Ishikawa (cell line): ENCODE measurements around the gene PACSIN1.

Experiments
- CEBPB ChIP-seq: IDR thresholded peaks from 2 replicates; pipeline ENCODE4 v1.6.1; 2012
- CREB1 ChIP-seq: IDR thresholded peaks from 2 replicates; pipeline ENCODE4 v1.6.1; 2012; ENCODE audit warnings: low read depth
- EGR1 ChIP-seq: IDR thresholded peaks from 2 replicates; pipeline ENCODE4 v1.6.1; 2012
- EP300 ChIP-seq: IDR thresholded peaks from 2 replicates; pipeline ENCODE4 v1.6.1; 2012; ENCODE audit warnings: borderline replicate concordance
- FOXM1 ChIP-seq: IDR thresholded peaks from 2 replicates; pipeline ENCODE4 v1.6.1; 2012; ENCODE audit warnings: low read depth, borderline replicate concordance
- MAX ChIP-seq: IDR thresholded peaks from 2 replicates; pipeline ENCODE4 v1.6.1; 2012
- NFIC ChIP-seq: IDR thresholded peaks from 2 replicates; pipeline ENCODE4 v1.6.1; 2012
- RAD21 ChIP-seq: IDR thresholded peaks from 2 replicates; pipeline ENCODE4 v1.6.1; 2012; ENCODE audit warnings: low read depth
- REST ChIP-seq: IDR thresholded peaks from 2 replicates; pipeline ENCODE4 v1.6.1; 2012; ENCODE audit warnings: low read depth, mild to moderate bottlenecking
- TAF1 ChIP-seq: IDR thresholded peaks from 2 replicates; pipeline ENCODE4 v1.6.1; 2012; ENCODE audit warnings: low read depth, mild to moderate bottlenecking
- TCF12 ChIP-seq: IDR thresholded peaks from 2 replicates; pipeline ENCODE4 v1.6.1; 2012; ENCODE audit warnings: low read depth
- TEAD4 ChIP-seq: IDR thresholded peaks from 2 replicates; pipeline ENCODE4 v1.6.1; 2012
- USF1 ChIP-seq: IDR thresholded peaks from 2 replicates; pipeline ENCODE4 v1.6.1; 2012
- YY1 ChIP-seq: IDR thresholded peaks from 2 replicates; pipeline ENCODE4 v1.6.1; 2012; ENCODE audit warnings: low read depth
- ZBTB7A ChIP-seq: IDR thresholded peaks from 2 replicates; pipeline ENCODE4 v1.6.1; 2012; ENCODE audit warnings: low read depth

The PACSIN1 gene

GRCh38 chr6:34484391-34484790, 18.5 kb downstream of the PACSIN1 start:
- TF ChIP-seq YY1 (no peak), TAF1 (no peak)

- TF ChIP-seq TCF12 (no peak), CEBPB (no peak), RAD21 (no peak), FOXM1 (no peak)
Measured at GRCh38 chr6:34484899-34485298, 19.0 kb downstream of the PACSIN1 start.

- TF ChIP-seq YY1, result no peak
- TF ChIP-seq CREB1, result no peak
- no peak for TF ChIP-seq EP300
- no peak for TF ChIP-seq NFIC
- no peak for TF ChIP-seq MAX
- TF ChIP-seq ZBTB7A, result no peak
- no peak for TF ChIP-seq USF1
- TF ChIP-seq FOXM1, result no peak
- no peak for TF ChIP-seq TEAD4
- TF ChIP-seq EGR1, result no peak
- no peak for TF ChIP-seq RAD21
- no peak for TF ChIP-seq TAF1
Measured at GRCh38 chr6:34485321-34486060, 19.6 kb downstream of the PACSIN1 start.

GRCh38 chr6:34486106-34486740, 20.3 kb downstream of the PACSIN1 start:
- TF ChIP-seq REST (no peak), CEBPB (no peak), TEAD4 (no peak), EGR1 (no peak), YY1 (no peak), RAD21 (no peak), CREB1 (no peak), TAF1 (no peak), EP300 (no peak), FOXM1 (no peak)

GRCh38 chr6:34487536-34487935, 21.7 kb downstream of the PACSIN1 start:
- TF ChIP-seq CEBPB, result no peak
- TF ChIP-seq ZBTB7A, result no peak
- TF ChIP-seq USF1, result no peak
- no peak for TF ChIP-seq TAF1
- no peak for TF ChIP-seq NFIC
- no peak for TF ChIP-seq CREB1
- no peak for TF ChIP-seq EP300
- TF ChIP-seq EGR1, result no peak
- TF ChIP-seq FOXM1, result no peak
- TF ChIP-seq RAD21, result no peak
- TF ChIP-seq TEAD4, result no peak
- TF ChIP-seq YY1, result no peak

GRCh38 chr6:34489207-34489805, 23.4 kb downstream of the PACSIN1 start:
- no peak for TF ChIP-seq TAF1
- TF ChIP-seq YY1, result no peak
- TF ChIP-seq EP300, result no peak
- no peak for TF ChIP-seq CREB1
- no peak for TF ChIP-seq ZBTB7A
- TF ChIP-seq CEBPB, result no peak
- TF ChIP-seq FOXM1, result no peak
- TF ChIP-seq REST, result no peak
- no peak for TF ChIP-seq USF1
- TF ChIP-seq RAD21, result no peak
- TF ChIP-seq MAX, result no peak
- no peak for TF ChIP-seq TCF12
- TF ChIP-seq TEAD4, result no peak
